GM21390 (cell line): ENCODE measurements around the gene NTN1.
"Not testable (repeated sequence)": the region's sequence is repeated elsewhere in the genome, so short reads cannot be mapped to it uniquely, and the experiment has no call there.

Source experiments
- ATAC-seq: cut with Tn5 transposase; IDR thresholded peaks from one replicate; pipeline ENCODE4 v1.9.1; 2021; ENCODE audit not compliant: unreplicated experiment

The NTN1 gene

GRCh38 chr17:9150446-9151090 lies 129.3 kb downstream of the NTN1 start:
- no peak for ATAC-seq

GRCh38 chr17:9151091-9151490 lies 129.8 kb downstream of the NTN1 start:
- ATAC-seq, result no peak

GRCh38 chr17:9151740-9152139 lies 130.4 kb downstream of the NTN1 start:
- not testable (repeated sequence) for ATAC-seq

GRCh38 chr17:9158544-9159452 lies 137.5 kb downstream of the NTN1 start:
- no peak for ATAC-seq

- no peak for ATAC-seq
These were observed 141.1 kb downstream of the NTN1 start for GRCh38 chr17:9162275-9162985.

- no peak for ATAC-seq
These were observed 145.5 kb downstream of the NTN1 start for GRCh38 chr17:9166788-9167187.

- ATAC-seq, result no peak
These were observed 146.1 kb downstream of the NTN1 start for GRCh38 chr17:9167379-9167778.

GRCh38 chr17:9169116-9169515 lies 147.8 kb downstream of the NTN1 start:
- ATAC-seq, result no peak

- no peak for ATAC-seq
These were observed 149.0 kb downstream of the NTN1 start for GRCh38 chr17:9170336-9170735.

- ATAC-seq, result no peak
These were observed 149.5 kb downstream of the NTN1 start for GRCh38 chr17:9170853-9171252.

GRCh38 chr17:9173386-9173983 lies 152.2 kb downstream of the NTN1 start:
- no peak for ATAC-seq

- ATAC-seq, result no peak
These were observed 153.0 kb downstream of the NTN1 start for GRCh38 chr17:9174312-9174711.

GRCh38 chr17:9174779-9175574 lies 153.7 kb downstream of the NTN1 start:
- no peak for ATAC-seq

- no peak for ATAC-seq
These were observed 154.6 kb downstream of the NTN1 start for GRCh38 chr17:9175700-9176467.

- no peak for ATAC-seq
These were observed 155.9 kb downstream of the NTN1 start for GRCh38 chr17:9177212-9177611.

GRCh38 chr17:9178319-9178718 lies 157.0 kb downstream of the NTN1 start:
- ATAC-seq, result no peak

GRCh38 chr17:9179602-9180001 lies 158.3 kb downstream of the NTN1 start:
- ATAC-seq, result no peak

- no peak for ATAC-seq
These were observed 160.3 kb downstream of the NTN1 start for GRCh38 chr17:9181640-9182039.

- ATAC-seq, result no peak
These were observed 162.0 kb downstream of the NTN1 start for GRCh38 chr17:9183306-9183705.

- no peak for ATAC-seq
These were observed 163.8 kb downstream of the NTN1 start for GRCh38 chr17:9185142-9185541.
